22Rv1 (cell line): Measurements from ENCODE around the gene CRAMP1.
A peak's percentile ranks its signal among the peaks of the same experiment; 100 is the strongest.

ENCODE experiments used
- H3K27ac ChIP-seq: fragments of 450-650 bp; 2 replicates; pipeline ENCODE4 v1.5.1; 2017
- CTCF ChIP-seq: fragments of 450-650 bp; IDR thresholded peaks from 2 replicates; pipeline ENCODE4 v1.5.1; 2017; ENCODE audit warnings: mild to moderate bottlenecking
- ZFX ChIP-seq: fragments of 450-650 bp; IDR thresholded peaks from 2 replicates; pipeline ENCODE4 v1.6.1; 2017; ENCODE audit warnings: antibody characterized with exemption, borderline replicate concordance

CRAMP1 gene

GRCh38 chr16:1723450-1724147, 111.4 kb downstream of the CRAMP1 start:
- no peak overlapping the region for H3K27ac ChIP-seq
- TF ChIP-seq CTCF (peak; percentile 84), ZFX (no peak)

DNA sequence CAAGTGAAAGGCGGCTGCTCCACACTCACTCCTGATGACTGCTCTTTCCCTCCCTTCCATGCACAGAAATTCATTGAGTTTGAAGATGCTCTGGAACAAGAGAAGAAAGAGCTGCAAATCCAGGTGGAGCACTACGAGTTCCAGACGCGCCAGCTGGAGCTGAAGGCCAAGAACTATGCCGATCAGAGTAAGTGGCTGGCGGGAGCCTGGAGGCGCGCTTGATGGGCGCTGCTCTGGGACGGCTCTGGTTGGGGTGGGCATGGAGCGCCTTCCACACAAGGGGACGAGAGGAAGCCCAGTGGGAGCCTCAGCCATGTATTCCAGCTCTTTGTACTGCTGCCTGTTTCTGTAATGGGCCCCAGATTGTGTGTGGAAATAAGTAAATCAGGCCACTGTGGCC, 112.3 kb downstream of the CRAMP1 start:
- no peak overlapping the region for H3K27ac ChIP-seq
- TF ChIP-seq ZFX: no peak
- TF ChIP-seq CTCF: no peak

- no peak overlapping the region for H3K27ac ChIP-seq
- TF ChIP-seq ZFX (no peak), CTCF (no peak)
Measured at GRCh38 chr16:1726661-1727502, 114.7 kb downstream of the CRAMP1 start.
